Transverse colon (tissue), 4 donors: ENCODE results near the gene ARHGEF16. TPM values are rescaled to one million over a fixed set of nuclear protein-coding genes. Genes with fewer than 3 reads are reported as not detected.

Experiments
- DNase-seq: peaks from one replicate; pipeline ENCODE4 v3.0.0-alpha.2; 2019
- H3K27ac ChIP-seq, 4 donors: fragments of 200-600 bp; sonication (generic); 2 replicates each; pipeline ENCODE4 v1.5.1; 2016 to 2018; ENCODE audit warnings: inconsistent platforms in 4 of 4
- H3K27me3 ChIP-seq: fragments of 200-600 bp; sonication (generic); 2 replicates; pipeline ENCODE4 v1.5.1; 2017; ENCODE audit warnings: inconsistent platforms
- H3K36me3 ChIP-seq, 4 donors: fragments of 200-600 bp; sonication (generic); 2 replicates each; pipeline ENCODE4 v1.5.1; 2017 to 2019; ENCODE audit warnings: inconsistent platforms in 4 of 4
- H3K4me1 ChIP-seq, 4 donors: fragments of 200-600 bp; sonication (generic); 2 replicates each; pipeline ENCODE4 v1.5.1; 2017 to 2020; ENCODE audit warnings: inconsistent platforms in 4 of 4
- H3K4me3 ChIP-seq, 4 donors: fragments of 200-600 bp; sonication (generic); 1 replicate in 1 of 4; 2 replicates in 3 of 4; pipeline versions ENCODE4 v1.5.1 to v1.6.1; 2017 to 2019; ENCODE audit warnings: inconsistent platforms in 4 of 4
- H3K9me3 ChIP-seq, 2 donors: fragments of 200-600 bp; sonication (generic); 2 replicates each; pipeline ENCODE4 v1.5.1; 2017 to 2019; ENCODE audit warnings: inconsistent platforms in 2 of 2
- EP300 ChIP-seq: sonication (generic); formaldehyde crosslinking; IDR thresholded peaks from one replicate; pipeline ENCODE4 v1.6.1; 2017; ENCODE audit warnings: antibody characterized with exemption, low read depth
- POLR2A ChIP-seq: fragments of 450-650 bp; IDR thresholded peaks from one replicate; pipeline ENCODE4 v1.6.1; 2016; ENCODE audit warnings: antibody characterized with exemption, mild to moderate bottlenecking, moderate library complexity
- POLR2AphosphoS5 ChIP-seq, 3 donors: sonication (generic); formaldehyde crosslinking; IDR thresholded peaks; one replicate each; pipeline ENCODE4 v1.6.1; 2016; ENCODE audit warnings: antibody characterized with exemption in 3 of 3
- WGBS, 2 donors: methylation state at CpG; one replicate each; pipeline ENCODE4 v1.1.5; 2018; ENCODE audit warnings: low coverage in 1 of 2; 5-methylcytosine and 5-hydroxymethylcytosine counted together
- in situ Hi-C, 4 donors: fragments of 200-750 bp; cut with MboI; loops; one replicate each; pipeline versions ENCODE4 v1.15.0 to v1.15.1; 2017; ENCODE audit warnings: low sequenced_read_pairs in 3 of 4, low pct_ligation_motif_present in 1 of 4, low pct_unique_long_range_greater_than_20kb in 1 of 4
- intact Hi-C: fragments of 100-400 bp; cut with DNase I; formaldehyde crosslinking; loops from one replicate; pipeline ENCODE4 v1.15.1; 2023; ENCODE audit warnings: low total_unique reads
- total RNA-seq, 4 donors: library from RNA; depleted of rRNA; stranded (reverse); fragments of >200 nt; gene quantifications; one replicate each; pipeline ENCODE4 v1.1.0, GENCODE V29; 2016
- TF ChIP-seq, protein P1 (sequence below), 5 experiments: fragments of 200-600 bp in 3 of 5; fragments of 450-650 bp in 2 of 5; sonication (generic) in 3 of 5; IDR thresholded peaks; 1 replicate in 2 of 5; 2 replicates in 3 of 5; pipeline ENCODE4 v1.5.1; 2016 to 2017; ENCODE audit warnings: antibody characterized with exemption in 5 of 5, inconsistent platforms in 3 of 5, mild to moderate bottlenecking in 2 of 5, moderate library complexity in 1 of 5

The ARHGEF16 gene
- total RNA-seq, 4 donors from 2014 or later, result 104 to 240 (median 145) TPM

DNA sequence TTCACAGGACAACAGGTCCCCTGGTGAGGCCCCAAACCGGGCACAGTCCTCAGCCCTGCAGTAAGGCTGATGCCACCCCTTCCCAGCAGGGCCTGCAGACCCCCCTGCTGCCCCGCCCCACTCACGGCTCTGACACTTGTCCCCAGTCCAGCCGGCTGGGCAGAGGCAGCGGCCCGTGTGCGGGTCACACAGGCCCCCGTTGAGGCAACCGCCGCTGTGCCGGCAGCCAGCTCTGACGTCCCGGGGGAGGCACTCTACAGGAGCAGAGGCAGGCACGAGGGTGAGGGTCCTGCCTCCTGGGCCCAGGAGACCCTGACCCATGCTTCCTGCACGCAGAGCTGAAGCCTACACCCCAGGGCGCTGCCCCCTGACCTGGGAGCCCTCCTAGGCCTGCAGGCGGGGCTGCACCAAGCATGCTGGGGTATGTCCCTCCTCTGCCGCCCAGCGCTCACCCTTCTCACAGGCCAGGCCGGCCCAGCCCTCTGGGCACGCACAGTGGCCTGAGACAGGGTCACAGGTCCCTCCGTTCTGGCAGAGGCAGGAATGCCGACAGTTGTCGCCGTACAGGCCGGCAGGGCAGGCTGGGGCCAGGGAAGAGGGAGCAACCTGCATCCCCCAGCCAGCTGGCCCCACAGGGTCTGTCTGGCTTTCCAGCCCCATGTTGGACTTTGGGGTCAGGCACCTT lies 43.9 kb downstream of the ARHGEF16 start:
- WGBS, 2 donors, result 85% methylated on average over 23 of the region's 26 CpGs; no CpG with 5 or more reads in 1 of the 2 donors
- intact Hi-C loops, result no loop called here

DNA sequence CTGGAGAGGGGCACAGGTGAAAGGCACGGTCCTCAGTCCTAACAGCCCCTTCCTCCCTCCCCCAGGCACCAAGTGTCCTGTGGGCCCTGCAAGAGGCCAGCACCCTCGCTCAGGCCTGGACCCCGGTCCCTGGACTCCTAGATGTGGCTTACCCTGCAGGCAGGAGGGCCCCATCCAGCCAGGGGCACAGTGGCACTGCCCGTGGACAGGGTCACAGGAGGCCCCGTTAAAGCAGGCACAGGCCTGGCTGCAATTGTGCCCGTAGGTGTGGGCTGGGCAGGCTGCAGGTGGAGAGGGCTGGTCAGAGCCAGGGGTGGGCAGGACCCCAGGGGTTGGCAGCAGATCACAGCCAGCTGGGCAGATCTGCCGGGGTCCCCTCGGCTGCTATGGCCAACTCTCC lies 44.5 kb downstream of the ARHGEF16 start:
- intact Hi-C loops, result no loop called here
- no peak overlapping the region for H3K27ac ChIP-seq
- H3K27me3 ChIP-seq, result no peaks in the 10 kb centered on the region
- WGBS, 2 donors, result 78% methylated on average over 8 of the region's 8 CpGs; no CpG with 5 or more reads in 1 of the 2 donors
- no peaks in the 10 kb centered on the region for H3K36me3 ChIP-seq
- TF ChIP-seq POLR2AphosphoS5 (IDR thresholded peaks at IDR 0.05), result no peak
- H3K4me1 ChIP-seq, result no peaks in the 10 kb centered on the region
- in situ Hi-C loops, result no loop called here
- no peaks in the 10 kb centered on the region for H3K9me3 ChIP-seq
- no peak overlapping the region for H3K4me3 ChIP-seq
- no peak for DNase-seq

More for the DNA sequence above, 43.9 kb downstream of the ARHGEF16 start:
- H3K27me3 ChIP-seq, result no peaks in the 10 kb centered on the region
- H3K4me3 ChIP-seq, result no peak overlapping the region
- no peak for DNase-seq
- TF ChIP-seq POLR2A (no peak), POLR2AphosphoS5 (IDR thresholded peaks at IDR 0.05) (no peak), EP300 (no peak)
- TF ChIP-seq, protein P1, sequence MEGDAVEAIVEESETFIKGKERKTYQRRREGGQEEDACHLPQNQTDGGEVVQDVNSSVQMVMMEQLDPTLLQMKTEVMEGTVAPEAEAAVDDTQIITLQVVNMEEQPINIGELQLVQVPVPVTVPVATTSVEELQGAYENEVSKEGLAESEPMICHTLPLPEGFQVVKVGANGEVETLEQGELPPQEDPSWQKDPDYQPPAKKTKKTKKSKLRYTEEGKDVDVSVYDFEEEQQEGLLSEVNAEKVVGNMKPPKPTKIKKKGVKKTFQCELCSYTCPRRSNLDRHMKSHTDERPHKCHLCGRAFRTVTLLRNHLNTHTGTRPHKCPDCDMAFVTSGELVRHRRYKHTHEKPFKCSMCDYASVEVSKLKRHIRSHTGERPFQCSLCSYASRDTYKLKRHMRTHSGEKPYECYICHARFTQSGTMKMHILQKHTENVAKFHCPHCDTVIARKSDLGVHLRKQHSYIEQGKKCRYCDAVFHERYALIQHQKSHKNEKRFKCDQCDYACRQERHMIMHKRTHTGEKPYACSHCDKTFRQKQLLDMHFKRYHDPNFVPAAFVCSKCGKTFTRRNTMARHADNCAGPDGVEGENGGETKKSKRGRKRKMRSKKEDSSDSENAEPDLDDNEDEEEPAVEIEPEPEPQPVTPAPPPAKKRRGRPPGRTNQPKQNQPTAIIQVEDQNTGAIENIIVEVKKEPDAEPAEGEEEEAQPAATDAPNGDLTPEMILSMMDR (IDR thresholded peaks at IDR 0.05), result no peak
- H3K27ac ChIP-seq, result no peak overlapping the region
- no peaks in the 10 kb centered on the region for H3K9me3 ChIP-seq
- H3K36me3 ChIP-seq, result no peaks in the 10 kb centered on the region
- no peaks in the 10 kb centered on the region for H3K4me1 ChIP-seq
- in situ Hi-C loops, result no loop called here

DNA sequence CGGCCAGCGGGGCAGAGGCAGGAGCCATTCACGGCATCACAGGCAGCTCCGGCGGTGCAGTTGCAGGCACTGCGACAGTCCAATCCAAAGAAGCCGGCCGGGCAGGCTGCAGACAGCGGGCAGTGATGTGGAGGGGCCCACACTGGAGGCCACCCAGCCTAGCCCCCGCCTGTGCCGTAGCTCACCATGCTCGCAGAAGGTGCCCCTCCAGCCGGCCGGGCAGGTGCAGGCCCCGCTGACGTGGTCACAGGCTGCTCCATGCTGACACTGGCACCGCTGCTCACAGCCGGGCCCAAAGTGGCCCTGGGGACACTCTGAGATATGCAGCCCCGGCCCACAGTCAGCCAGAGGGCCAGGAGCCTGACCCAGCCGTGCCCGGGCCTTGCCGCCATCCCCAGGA lies 45.1 kb downstream of the ARHGEF16 start:
- intact Hi-C loops (no loop called here), in situ Hi-C loops (no loop called here)
- Histone ChIP-seq H3K9me3 (no peaks in the 10 kb centered on the region), H3K27ac (no peak overlapping the region), H3K4me1 (no peaks in the 10 kb centered on the region), H3K27me3 (no peaks in the 10 kb centered on the region), H3K4me3 (no peak overlapping the region), H3K36me3 (no peaks in the 10 kb centered on the region)
- TF ChIP-seq POLR2AphosphoS5 (IDR thresholded peaks at IDR 0.05), result no peak
- no peak for TF ChIP-seq EP300
- no peak for TF ChIP-seq POLR2A
- TF ChIP-seq, protein P1 (IDR thresholded peaks at IDR 0.05), result no peak
- WGBS, 2 donors, result 88% methylated on average over 12 of the region's 22 CpGs; no CpG with 5 or more reads in 1 of the 2 donors
- DNase-seq, result no peak

DNA sequence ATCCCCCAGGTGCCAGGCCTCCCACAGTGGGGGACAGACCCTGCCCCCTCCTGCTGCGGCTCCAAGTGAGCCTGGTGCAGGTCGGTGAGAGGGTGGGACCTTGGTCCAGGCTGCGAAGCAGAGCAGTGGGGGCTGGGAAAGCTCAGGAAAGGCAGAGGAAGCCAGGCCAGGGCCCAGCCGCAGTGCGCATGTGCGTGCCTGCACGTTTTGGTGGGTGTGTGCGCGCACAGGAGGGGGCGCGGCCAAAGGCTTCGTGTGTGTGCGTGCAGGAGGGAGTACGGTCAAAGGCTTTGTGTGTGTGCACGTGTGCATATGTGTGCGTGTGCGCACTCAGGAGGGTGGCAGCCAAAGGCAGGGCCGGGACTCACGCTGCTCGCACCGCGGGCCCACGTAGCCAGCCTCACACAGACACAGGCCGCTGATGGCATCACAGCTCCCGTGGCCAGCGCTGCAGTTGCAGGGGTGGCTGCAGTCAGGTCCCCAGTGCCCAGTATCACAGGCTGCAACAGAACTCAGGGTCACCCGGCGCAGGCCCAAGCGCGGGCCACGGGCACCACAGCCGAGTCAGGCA lies 45.9 kb downstream of the ARHGEF16 start:
- 88% methylated on average over 32 of the region's 32 CpGs; no CpG with 5 or more reads in 1 of the 2 donors for WGBS, 2 donors
- Histone ChIP-seq H3K36me3 (no peaks in the 10 kb centered on the region), H3K9me3 (no peaks in the 10 kb centered on the region), H3K27me3 (no peaks in the 10 kb centered on the region), H3K4me3 (no peak overlapping the region), H3K27ac (no peak overlapping the region), H3K4me1 (no peaks in the 10 kb centered on the region)
- in situ Hi-C loops, result no loop called here
- TF ChIP-seq POLR2A (no peak), EP300 (no peak), POLR2AphosphoS5 (IDR thresholded peaks at IDR 0.05) (no peak)
- TF ChIP-seq, protein P1 (IDR thresholded peaks at IDR 0.05), result no peak
- DNase-seq, result no peak
- intact Hi-C loops, result no loop called here
